Retinal pigment epithelial cell (primary cell): ENCODE measurements around the gene SAP30BP.

ENCODE experiments used
- DNase-seq: peaks from one replicate; pipeline ENCODE4 v3.0.0-alpha.2; 2010; ENCODE audit warnings: low read depth
- H3K4me3 ChIP-seq: 2 replicates; pipeline ENCODE4 v1.5.1; 2011; ENCODE audit warnings: mild to moderate bottlenecking, low read length, control low read depth, moderate library complexity
- CTCF ChIP-seq: conservative IDR thresholded peaks from 2 replicates; pipeline ENCODE4 v1.5.1; 2011; ENCODE audit warnings: low read depth, low read length, control low read depth, inconsistent platforms

The SAP30BP gene

GRCh38 chr17:75661531-75661930 lies 5.6 kb upstream of the SAP30BP start:
- no peak overlapping the region for H3K4me3 ChIP-seq
- TF ChIP-seq CTCF, result no peak
- no peak for DNase-seq

GRCh38 chr17:75662511-75662910 lies 4.6 kb upstream of the SAP30BP start:
- no peak for TF ChIP-seq CTCF
- no peak overlapping the region for H3K4me3 ChIP-seq
- no peak for DNase-seq

GRCh38 chr17:75664099-75664549 lies 3.0 kb upstream of the SAP30BP start:
- no peak for DNase-seq
- no peak overlapping the region for H3K4me3 ChIP-seq
- no peak for TF ChIP-seq CTCF

- TF ChIP-seq CTCF, result no peak
- no peak for DNase-seq
- H3K4me3 ChIP-seq, result peak overlapping the region; percentile 99
Observed at GRCh38 chr17:75665981-75666380, 1.2 kb upstream of the SAP30BP start.

- TF ChIP-seq CTCF, result no peak
- H3K4me3 ChIP-seq, result peak overlapping the region; percentile 99
- DNase-seq, result no peak
Observed at GRCh38 chr17:75667825-75668224, 687 bp downstream of the SAP30BP start.

GRCh38 chr17:75668489-75668888 lies 1.4 kb downstream of the SAP30BP start:
- DNase-seq, result no peak
- no peak for TF ChIP-seq CTCF
- peak overlapping the region; percentile 99 for H3K4me3 ChIP-seq

- no peak for DNase-seq
- no peak overlapping the region for H3K4me3 ChIP-seq
- no peak for TF ChIP-seq CTCF
Observed at GRCh38 chr17:75670868-75671267, 3.7 kb downstream of the SAP30BP start.
